T-helper 2 cell treated with Interferon-gamma antibody and Interleukin-4, amounts not matched to agents 5 μg/mL and 100 μg/mL, for 36 hours (primary cell): ENCODE measurements around the gene ANKDD1A.
A peak's percentile ranks its signal among the peaks of the same experiment; 100 is the strongest.

Source experiments
- DNase-seq: peaks from one replicate; pipeline ENCODE4 v3.0.0; 2021; ENCODE audit warnings: low spot score
- H3K27ac Mint-ChIP-seq: one replicate; pipeline ENCODE4 v1.8.0; 2021; ENCODE audit warnings: mild to moderate bottlenecking, mixed read lengths
- H3K27me3 Mint-ChIP-seq: one replicate; pipeline ENCODE4 v1.8.0; 2021; ENCODE audit warnings: low read depth, mixed read lengths
- H3K36me3 Mint-ChIP-seq: one replicate; pipeline ENCODE4 v1.8.0; 2021; ENCODE audit warnings: low read depth, mixed read lengths
- H3K4me1 Mint-ChIP-seq: one replicate; pipeline ENCODE4 v1.8.0; 2021; ENCODE audit warnings: low read depth, mixed read lengths
- H3K4me3 Mint-ChIP-seq: one replicate; pipeline ENCODE4 v1.8.0; 2022; ENCODE audit warnings: mild to moderate bottlenecking, moderate library complexity, mixed read lengths
- H3K9me3 Mint-ChIP-seq: one replicate; pipeline ENCODE4 v1.8.0; 2021; ENCODE audit warnings: mixed read lengths

Gene ANKDD1A

GRCh38 chr15:64948916-64949315 is 37.2 kb downstream of the ANKDD1A start:
- Mint-ChIP-seq H3K4me3 (no peak overlapping the region), H3K27ac (no peak overlapping the region), H3K36me3 (no peaks in the 10 kb centered on the region), H3K9me3 (no peaks in the 10 kb centered on the region), H3K4me1 (no peaks in the 10 kb centered on the region), H3K27me3 (no peaks in the 10 kb centered on the region)
- DNase-seq, result no peak

GRCh38 chr15:64949383-64950186 is 37.9 kb downstream of the ANKDD1A start:
- Mint-ChIP-seq H3K4me3 (no peak overlapping the region), H3K36me3 (no peaks in the 10 kb centered on the region), H3K9me3 (no peaks in the 10 kb centered on the region), H3K4me1 (no peaks in the 10 kb centered on the region), H3K27ac (peak overlapping the region; percentile 1), H3K27me3 (no peaks in the 10 kb centered on the region)
- no peak for DNase-seq

GRCh38 chr15:64950888-64951287 is 39.2 kb downstream of the ANKDD1A start:
- Mint-ChIP-seq H3K36me3 (peaks cover 6% of the 10 kb centered on the region), H3K27me3 (no peaks in the 10 kb centered on the region), H3K4me3 (no peak overlapping the region), H3K9me3 (no peaks in the 10 kb centered on the region), H3K27ac (no peak overlapping the region), H3K4me1 (no peaks in the 10 kb centered on the region)
- no peak for DNase-seq

- DNase-seq, result no peak
- Mint-ChIP-seq H3K27ac (peak overlapping the region; percentile 60), H3K9me3 (no peaks in the 10 kb centered on the region), H3K4me1 (no peaks in the 10 kb centered on the region), H3K36me3 (peaks cover 7% of the 10 kb centered on the region), H3K4me3 (no peak overlapping the region), H3K27me3 (no peaks in the 10 kb centered on the region)
Observed at GRCh38 chr15:64951777-64952418, 40.2 kb downstream of the ANKDD1A start.

GRCh38 chr15:64954395-64954794 is 42.7 kb downstream of the ANKDD1A start:
- H3K36me3 Mint-ChIP-seq, result peaks cover 13% of the 10 kb centered on the region
- H3K9me3 Mint-ChIP-seq, result no peaks in the 10 kb centered on the region

GRCh38 chr15:64959128-64959527 is 47.4 kb downstream of the ANKDD1A start:
- Mint-ChIP-seq H3K36me3 (peaks cover 43% of the 10 kb centered on the region), H3K27me3 (no peaks in the 10 kb centered on the region), H3K27ac (no peak overlapping the region), H3K9me3 (no peaks in the 10 kb centered on the region), H3K4me1 (no peaks in the 10 kb centered on the region), H3K4me3 (no peak overlapping the region)
- no peak for DNase-seq

More at GRCh38 chr15:64954395-64954794, 42.7 kb downstream of the ANKDD1A start:
- Mint-ChIP-seq H3K4me3 (no peak overlapping the region), H3K27me3 (no peaks in the 10 kb centered on the region), H3K27ac (no peak overlapping the region), H3K4me1 (no peaks in the 10 kb centered on the region)
- DNase-seq, result no peak

- DNase-seq, result no peak
- no peaks in the 10 kb centered on the region for H3K4me1 Mint-ChIP-seq
- H3K36me3 Mint-ChIP-seq, result peaks cover 53% of the 10 kb centered on the region
- no peak overlapping the region for H3K27ac Mint-ChIP-seq
- H3K27me3 Mint-ChIP-seq, result no peaks in the 10 kb centered on the region
- no peaks in the 10 kb centered on the region for H3K9me3 Mint-ChIP-seq
- no peak overlapping the region for H3K4me3 Mint-ChIP-seq
Observed at GRCh38 chr15:64960153-64960552, 48.5 kb downstream of the ANKDD1A start.

GRCh38 chr15:64961013-64961412 is 49.3 kb downstream of the ANKDD1A start:
- Mint-ChIP-seq H3K9me3 (no peaks in the 10 kb centered on the region), H3K4me3 (no peak overlapping the region), H3K4me1 (no peaks in the 10 kb centered on the region), H3K27ac (no peak overlapping the region), H3K27me3 (no peaks in the 10 kb centered on the region), H3K36me3 (peaks cover 50% of the 10 kb centered on the region)
- DNase-seq, result no peak

- DNase-seq, result no peak
- Mint-ChIP-seq H3K36me3 (peaks cover 35% of the 10 kb centered on the region), H3K4me3 (no peak overlapping the region), H3K9me3 (no peaks in the 10 kb centered on the region), H3K27me3 (no peaks in the 10 kb centered on the region), H3K27ac (no peak overlapping the region), H3K4me1 (no peaks in the 10 kb centered on the region)
Observed at GRCh38 chr15:64969401-64969800, 57.7 kb downstream of the ANKDD1A start.

GRCh38 chr15:64970698-64971097 is 59.0 kb downstream of the ANKDD1A start:
- DNase-seq, result no peak
- no peak overlapping the region for H3K4me3 Mint-ChIP-seq
- no peaks in the 10 kb centered on the region for H3K9me3 Mint-ChIP-seq
- H3K27me3 Mint-ChIP-seq, result no peaks in the 10 kb centered on the region
- H3K27ac Mint-ChIP-seq, result no peak overlapping the region
- peaks cover 28% of the 10 kb centered on the region for H3K36me3 Mint-ChIP-seq
- H3K4me1 Mint-ChIP-seq, result no peaks in the 10 kb centered on the region

GRCh38 chr15:64975390-64975789 is 63.7 kb downstream of the ANKDD1A start:
- Mint-ChIP-seq H3K27ac (no peak overlapping the region), H3K27me3 (no peaks in the 10 kb centered on the region), H3K36me3 (peaks cover 32% of the 10 kb centered on the region), H3K9me3 (no peaks in the 10 kb centered on the region), H3K4me1 (no peaks in the 10 kb centered on the region), H3K4me3 (no peak overlapping the region)
- no peak for DNase-seq

GRCh38 chr15:64979252-64979710 is 67.6 kb downstream of the ANKDD1A start:
- no peak for DNase-seq
- Mint-ChIP-seq H3K4me3 (no peak overlapping the region), H3K27me3 (no peaks in the 10 kb centered on the region), H3K27ac (no peak overlapping the region), H3K4me1 (peaks cover 3% of the 10 kb centered on the region), H3K9me3 (no peaks in the 10 kb centered on the region), H3K36me3 (peaks cover 32% of the 10 kb centered on the region)

- Mint-ChIP-seq H3K27me3 (no peaks in the 10 kb centered on the region), H3K4me3 (no peak overlapping the region), H3K9me3 (no peaks in the 10 kb centered on the region), H3K27ac (no peak overlapping the region), H3K36me3 (peaks cover 29% of the 10 kb centered on the region), H3K4me1 (peaks cover 17% of the 10 kb centered on the region)
- DNase-seq, result no peak
Observed at GRCh38 chr15:64981812-64982431, 70.2 kb downstream of the ANKDD1A start.

GRCh38 chr15:64982472-64982871 is 70.8 kb downstream of the ANKDD1A start:
- DNase-seq, result no peak
- Mint-ChIP-seq H3K36me3 (peaks cover 29% of the 10 kb centered on the region), H3K27me3 (no peaks in the 10 kb centered on the region), H3K27ac (no peak overlapping the region), H3K4me1 (peaks cover 22% of the 10 kb centered on the region), H3K4me3 (no peak overlapping the region), H3K9me3 (no peaks in the 10 kb centered on the region)
